HEK293 (cell line): Measurements from ENCODE around the gene MYOM1.

Experiments used
- CTCF ChIA-PET: fragments of 350-600 bp; formaldehyde crosslinking; extraction: SDS; loops from one replicate; lab custom pipeline; 2021; ENCODE audit warnings: antibody characterized with exemption; lab: Yijun Ruan, JAX
- POLR2A ChIA-PET: fragments of 300-600 bp; formaldehyde crosslinking; extraction: SDS; loops from one replicate; lab custom pipeline; 2020; ENCODE audit warnings: antibody characterized with exemption, inconsistent platforms; lab: Yijun Ruan, JAX
- H3K27ac ChIP-seq: fragments of 200-500 bp; sonication (Bioruptor generic); 2 replicates; pipeline ENCODE4 v1.5.1; 2014; ENCODE audit warnings: low read depth, low read length, control low read depth, inconsistent platforms; ENCODE audit errors: extremely low read depth
- H3K36me3 ChIP-seq, 2 experiments: fragments of 200-500 bp in 1 of 2; sonication (Bioruptor generic) in 1 of 2; 1 replicate in 1 of 2; 2 replicates in 1 of 2; pipeline ENCODE4 v1.5.1; 2014 to 2017; ENCODE audit warnings: inconsistent platforms in 2 of 2, low read length in 2 of 2; ENCODE audit not compliant: control insufficient read depth in 2 of 2, insufficient read depth in 1 of 2
- H3K4me1 ChIP-seq: fragments of 200-500 bp; sonication (Bioruptor generic); 2 replicates; pipeline ENCODE4 v1.5.1; 2014; ENCODE audit warnings: mild to moderate bottlenecking, low read length, inconsistent platforms; ENCODE audit not compliant: control insufficient read depth, insufficient read depth
- H3K4me3 ChIP-seq: 2 replicates; pipeline ENCODE4 v1.5.1; 2011; ENCODE audit warnings: low read depth, mild to moderate bottlenecking, control low read depth, low read length, moderate library complexity
- H3K9me3 ChIP-seq: fragments of 200-500 bp; sonication (Bioruptor generic); 2 replicates; pipeline ENCODE4 v1.5.1; 2014; ENCODE audit warnings: low read depth, low read length, inconsistent platforms; ENCODE audit not compliant: control insufficient read depth, insufficient read depth
- FEZF1 ChIP-seq: fragments of 450-650 bp; formaldehyde crosslinking; IDR thresholded peaks from 2 replicates; pipeline ENCODE4 v1.5.1; 2016; ENCODE audit warnings: missing biosample characterization, missing genetic modification characterization
- REPIN1 ChIP-seq: fragments of 450-650 bp; formaldehyde crosslinking; IDR thresholded peaks from 2 replicates; pipeline ENCODE4 v1.5.1; 2017; ENCODE audit warnings: missing biosample characterization, missing genetic modification characterization, low read depth
- ZIC2 ChIP-seq: fragments of 450-650 bp; formaldehyde crosslinking; IDR thresholded peaks from 2 replicates; pipeline ENCODE4 v1.5.1; 2016; ENCODE audit warnings: missing biosample characterization, missing genetic modification characterization
- ZNF140 ChIP-seq: fragments of 450-650 bp; formaldehyde crosslinking; IDR thresholded peaks from 2 replicates; pipeline ENCODE4 v1.5.1; 2016; ENCODE audit warnings: missing biosample characterization, missing genetic modification characterization
- ZNF248 ChIP-seq: fragments of 450-650 bp; formaldehyde crosslinking; IDR thresholded peaks from 2 replicates; pipeline ENCODE4 v1.5.1; 2017; ENCODE audit warnings: missing biosample characterization, missing genetic modification characterization
- ZNF335 ChIP-seq: fragments of 450-650 bp; formaldehyde crosslinking; conservative IDR thresholded peaks from 2 replicates; pipeline ENCODE4 v1.5.1; 2016; ENCODE audit warnings: missing biosample characterization, missing genetic modification characterization
- ZNF48 ChIP-seq: fragments of 450-650 bp; formaldehyde crosslinking; IDR thresholded peaks from 2 replicates; pipeline ENCODE4 v1.5.1; 2016; ENCODE audit warnings: missing biosample characterization, missing genetic modification characterization
- ZNF521 ChIP-seq: fragments of 450-650 bp; formaldehyde crosslinking; IDR thresholded peaks from 2 replicates; pipeline ENCODE4 v1.5.1; 2017; ENCODE audit warnings: missing biosample characterization, mild to moderate bottlenecking, missing genetic modification characterization
- ZNF530 ChIP-seq: fragments of 450-650 bp; formaldehyde crosslinking; IDR thresholded peaks from 2 replicates; pipeline ENCODE4 v1.5.1; 2016; ENCODE audit warnings: low read depth, missing biosample characterization, missing genetic modification characterization
- ZNF654 ChIP-seq: fragments of 450-650 bp; formaldehyde crosslinking; IDR thresholded peaks from 2 replicates; pipeline ENCODE4 v1.5.1; 2016; ENCODE audit warnings: low read depth, missing biosample characterization, missing genetic modification characterization
- ZNF707 ChIP-seq: fragments of 450-650 bp; formaldehyde crosslinking; IDR thresholded peaks from 2 replicates; pipeline ENCODE4 v1.5.1; 2016; ENCODE audit warnings: missing biosample characterization, missing genetic modification characterization
- ZNF776 ChIP-seq: fragments of 450-650 bp; formaldehyde crosslinking; IDR thresholded peaks from 2 replicates; pipeline ENCODE4 v1.5.0; 2017; ENCODE audit warnings: missing biosample characterization, missing genetic modification characterization, borderline replicate concordance
- ZNF843 ChIP-seq: fragments of 450-650 bp; formaldehyde crosslinking; IDR thresholded peaks from 2 replicates; pipeline ENCODE4 v1.5.1; 2016; ENCODE audit warnings: missing biosample characterization, missing genetic modification characterization
- TF ChIP-seq, protein P1 (sequence below): fragments of 450-650 bp; formaldehyde crosslinking; IDR thresholded peaks from 2 replicates; pipeline ENCODE4 v1.5.1; 2016; ENCODE audit warnings: missing biosample characterization, missing genetic modification characterization, low read depth
- TF ChIP-seq, protein P2 (sequence below): fragments of 450-650 bp; formaldehyde crosslinking; IDR thresholded peaks from 2 replicates; pipeline ENCODE4 v1.5.1; 2016; ENCODE audit warnings: missing biosample characterization, missing genetic modification characterization
- TF ChIP-seq, protein P3 (sequence below): fragments of 450-650 bp; formaldehyde crosslinking; IDR thresholded peaks from 2 replicates; pipeline ENCODE4 v1.5.1; 2016; ENCODE audit warnings: missing biosample characterization, missing genetic modification characterization
- TF ChIP-seq, protein P4 (sequence below): fragments of 450-650 bp; formaldehyde crosslinking; IDR thresholded peaks from 2 replicates; pipeline ENCODE4 v1.5.1; 2016; ENCODE audit warnings: missing biosample characterization, missing genetic modification characterization
- TF ChIP-seq, protein P5 (sequence below): fragments of 450-650 bp; formaldehyde crosslinking; IDR thresholded peaks from 2 replicates; pipeline ENCODE4 v1.5.1; 2016; ENCODE audit warnings: missing biosample characterization, missing genetic modification characterization

Gene MYOM1

DNA sequence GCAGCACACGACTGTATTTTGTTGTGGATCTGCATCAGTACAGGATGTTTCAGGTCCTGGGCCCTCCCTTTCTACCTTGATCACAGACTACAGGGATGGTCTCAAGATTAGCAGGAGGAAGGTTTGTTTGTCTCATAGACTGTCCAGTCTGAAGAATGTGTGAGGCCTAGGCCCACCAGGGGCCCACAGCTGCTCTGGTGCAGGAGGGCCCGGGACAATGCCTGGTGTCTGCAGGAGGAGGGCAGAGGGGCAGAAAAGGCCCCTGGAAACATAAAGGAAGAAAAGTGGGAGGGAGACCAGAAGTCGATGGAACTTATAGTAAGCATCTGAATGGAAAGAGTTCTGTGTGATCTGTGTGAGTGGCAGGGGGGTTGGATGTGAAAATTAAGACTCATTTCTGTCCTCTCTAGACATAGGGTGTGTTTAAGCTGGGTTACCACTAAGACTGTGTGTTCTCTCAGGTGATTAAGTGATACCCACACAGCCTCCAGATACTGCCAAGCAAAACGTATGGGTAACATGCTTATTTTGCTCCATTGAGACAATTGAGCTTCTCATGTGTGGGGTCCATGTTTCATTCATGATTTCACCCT is 173.5 kb downstream of the MYOM1 start (continued):
- TF ChIP-seq, protein P1, sequence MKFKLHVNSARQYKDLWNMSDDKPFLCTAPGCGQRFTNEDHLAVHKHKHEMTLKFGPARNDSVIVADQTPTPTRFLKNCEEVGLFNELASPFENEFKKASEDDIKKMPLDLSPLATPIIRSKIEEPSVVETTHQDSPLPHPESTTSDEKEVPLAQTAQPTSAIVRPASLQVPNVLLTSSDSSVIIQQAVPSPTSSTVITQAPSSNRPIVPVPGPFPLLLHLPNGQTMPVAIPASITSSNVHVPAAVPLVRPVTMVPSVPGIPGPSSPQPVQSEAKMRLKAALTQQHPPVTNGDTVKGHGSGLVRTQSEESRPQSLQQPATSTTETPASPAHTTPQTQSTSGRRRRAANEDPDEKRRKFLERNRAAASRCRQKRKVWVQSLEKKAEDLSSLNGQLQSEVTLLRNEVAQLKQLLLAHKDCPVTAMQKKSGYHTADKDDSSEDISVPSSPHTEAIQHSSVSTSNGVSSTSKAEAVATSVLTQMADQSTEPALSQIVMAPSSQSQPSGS (tag by site-specific recombination): no peak

DNA sequence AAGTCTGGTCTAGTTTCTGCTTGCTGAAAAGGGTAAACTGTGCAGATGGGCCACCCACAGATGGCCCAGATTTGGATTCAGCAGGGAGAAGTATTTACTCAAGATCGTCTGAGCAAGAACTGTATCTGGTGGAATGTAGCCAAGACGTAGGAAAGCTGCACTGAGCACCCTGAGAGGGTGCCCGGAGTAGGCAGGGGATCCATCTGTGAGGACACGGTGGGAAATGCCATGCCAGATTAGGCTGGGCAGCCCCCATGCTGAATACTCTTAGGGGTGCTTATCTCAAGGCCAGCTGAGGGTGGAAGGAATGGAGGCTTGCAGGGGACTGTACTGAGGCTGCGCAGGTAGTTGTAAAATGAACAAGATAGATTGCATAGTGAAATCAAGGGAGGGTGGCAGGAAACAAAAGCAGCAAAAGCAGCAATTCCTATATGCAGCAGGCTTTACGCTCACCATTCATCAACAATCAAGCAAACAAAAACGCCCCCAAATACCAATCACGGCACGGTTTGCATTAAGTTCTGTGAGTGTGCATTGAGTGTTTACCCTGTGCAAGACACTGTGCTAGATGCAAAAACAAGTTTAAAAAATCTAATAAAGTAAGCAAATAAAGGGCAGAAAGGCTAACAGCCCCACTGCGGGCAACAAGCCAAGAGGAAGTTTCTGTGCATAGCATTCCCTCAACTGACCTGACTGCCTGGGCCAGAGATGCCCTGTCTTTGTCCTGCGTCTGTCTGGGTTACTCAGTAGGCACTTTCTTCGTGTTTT is 174.7 kb downstream of the MYOM1 start:
- Histone ChIP-seq H3K4me3 (no peak overlapping the region), H3K9me3 (no peaks in the 10 kb centered on the region), H3K36me3 (no peaks in the 10 kb centered on the region), H3K27ac (no peak overlapping the region), H3K4me1 (peaks cover 13% of the 10 kb centered on the region)
- ChIA-PET POLR2A (interaction anchor here (0.6 kb wide), 2 partner anchors 11 to 26 kb away, joined by 3 to 7 read pairs; no protein-coding TSS in a partner anchor), CTCF (interaction anchor here (0.6 to 3.3 kb wide), 4 partner anchors 18 to 158 kb away, joined by 3 to 15 read pairs (median 5); no protein-coding TSS in a partner anchor)
- TF ChIP-seq ZIC2 (tag by site-specific recombination) (peak; percentile 80), ZNF335 (no peak)

DNA sequence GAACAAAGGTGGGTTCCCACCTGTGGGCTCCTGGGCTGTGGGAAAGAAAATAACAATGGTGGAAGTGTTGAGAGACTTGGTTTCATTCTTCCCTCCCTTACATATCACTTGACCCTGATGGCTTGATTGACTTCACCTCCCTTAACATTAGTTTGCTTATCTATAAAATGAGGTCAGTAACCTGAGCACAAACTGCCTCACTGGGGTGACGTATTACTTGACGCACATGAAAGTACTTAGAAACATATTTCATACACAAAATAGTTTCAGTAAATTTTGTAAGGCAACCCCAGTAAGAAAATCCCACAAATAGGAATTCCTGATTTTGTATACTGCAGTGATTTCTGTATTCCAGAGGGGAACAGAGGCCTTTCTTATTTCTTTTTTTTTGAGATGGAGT is 177.4 kb downstream of the MYOM1 start:
- ChIA-PET CTCF (interaction anchor here (3.3 kb wide), 1 partner anchor 21 kb away, joined by 15 read pairs; no protein-coding TSS in a partner anchor), POLR2A (no interaction called here)
- Histone ChIP-seq H3K4me1 (peaks cover 15% of the 10 kb centered on the region), H3K9me3 (no peaks in the 10 kb centered on the region), H3K27ac (no peak overlapping the region), H3K4me3 (no peak overlapping the region), H3K36me3 (no peaks in the 10 kb centered on the region)
- TF ChIP-seq, protein P2, sequence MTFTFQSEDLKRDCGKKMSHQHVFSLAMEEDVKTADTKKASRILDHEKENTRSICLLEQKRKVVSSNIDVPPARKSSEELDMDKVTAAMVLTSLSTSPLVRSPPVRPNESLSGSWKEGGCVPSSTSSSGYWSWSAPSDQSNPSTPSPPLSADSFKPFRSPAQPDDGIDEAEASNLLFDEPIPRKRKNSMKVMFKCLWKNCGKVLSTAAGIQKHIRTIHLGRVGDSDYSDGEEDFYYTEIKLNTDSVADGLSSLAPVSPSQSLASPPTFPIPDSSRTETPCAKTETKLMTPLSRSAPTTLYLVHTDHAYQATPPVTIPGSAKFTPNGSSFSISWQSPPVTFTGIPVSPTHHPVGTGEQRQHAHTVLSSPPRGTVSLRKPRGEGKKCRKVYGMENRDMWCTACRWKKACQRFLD (tag by site-specific recombination): no peak
- TF ChIP-seq, protein P3, sequence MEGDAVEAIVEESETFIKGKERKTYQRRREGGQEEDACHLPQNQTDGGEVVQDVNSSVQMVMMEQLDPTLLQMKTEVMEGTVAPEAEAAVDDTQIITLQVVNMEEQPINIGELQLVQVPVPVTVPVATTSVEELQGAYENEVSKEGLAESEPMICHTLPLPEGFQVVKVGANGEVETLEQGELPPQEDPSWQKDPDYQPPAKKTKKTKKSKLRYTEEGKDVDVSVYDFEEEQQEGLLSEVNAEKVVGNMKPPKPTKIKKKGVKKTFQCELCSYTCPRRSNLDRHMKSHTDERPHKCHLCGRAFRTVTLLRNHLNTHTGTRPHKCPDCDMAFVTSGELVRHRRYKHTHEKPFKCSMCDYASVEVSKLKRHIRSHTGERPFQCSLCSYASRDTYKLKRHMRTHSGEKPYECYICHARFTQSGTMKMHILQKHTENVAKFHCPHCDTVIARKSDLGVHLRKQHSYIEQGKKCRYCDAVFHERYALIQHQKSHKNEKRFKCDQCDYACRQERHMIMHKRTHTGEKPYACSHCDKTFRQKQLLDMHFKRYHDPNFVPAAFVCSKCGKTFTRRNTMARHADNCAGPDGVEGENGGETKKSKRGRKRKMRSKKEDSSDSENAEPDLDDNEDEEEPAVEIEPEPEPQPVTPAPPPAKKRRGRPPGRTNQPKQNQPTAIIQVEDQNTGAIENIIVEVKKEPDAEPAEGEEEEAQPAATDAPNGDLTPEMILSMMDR: no peak
- TF ChIP-seq, protein P4, sequence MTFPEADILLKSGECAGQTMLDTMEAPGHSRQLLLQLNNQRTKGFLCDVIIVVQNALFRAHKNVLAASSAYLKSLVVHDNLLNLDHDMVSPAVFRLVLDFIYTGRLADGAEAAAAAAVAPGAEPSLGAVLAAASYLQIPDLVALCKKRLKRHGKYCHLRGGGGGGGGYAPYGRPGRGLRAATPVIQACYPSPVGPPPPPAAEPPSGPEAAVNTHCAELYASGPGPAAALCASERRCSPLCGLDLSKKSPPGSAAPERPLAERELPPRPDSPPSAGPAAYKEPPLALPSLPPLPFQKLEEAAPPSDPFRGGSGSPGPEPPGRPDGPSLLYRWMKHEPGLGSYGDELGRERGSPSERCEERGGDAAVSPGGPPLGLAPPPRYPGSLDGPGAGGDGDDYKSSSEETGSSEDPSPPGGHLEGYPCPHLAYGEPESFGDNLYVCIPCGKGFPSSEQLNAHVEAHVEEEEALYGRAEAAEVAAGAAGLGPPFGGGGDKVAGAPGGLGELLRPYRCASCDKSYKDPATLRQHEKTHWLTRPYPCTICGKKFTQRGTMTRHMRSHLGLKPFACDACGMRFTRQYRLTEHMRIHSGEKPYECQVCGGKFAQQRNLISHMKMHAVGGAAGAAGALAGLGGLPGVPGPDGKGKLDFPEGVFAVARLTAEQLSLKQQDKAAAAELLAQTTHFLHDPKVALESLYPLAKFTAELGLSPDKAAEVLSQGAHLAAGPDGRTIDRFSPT (tag by site-specific recombination): no peak
- TF ChIP-seq ZNF654 (tag by site-specific recombination): no peak

DNA sequence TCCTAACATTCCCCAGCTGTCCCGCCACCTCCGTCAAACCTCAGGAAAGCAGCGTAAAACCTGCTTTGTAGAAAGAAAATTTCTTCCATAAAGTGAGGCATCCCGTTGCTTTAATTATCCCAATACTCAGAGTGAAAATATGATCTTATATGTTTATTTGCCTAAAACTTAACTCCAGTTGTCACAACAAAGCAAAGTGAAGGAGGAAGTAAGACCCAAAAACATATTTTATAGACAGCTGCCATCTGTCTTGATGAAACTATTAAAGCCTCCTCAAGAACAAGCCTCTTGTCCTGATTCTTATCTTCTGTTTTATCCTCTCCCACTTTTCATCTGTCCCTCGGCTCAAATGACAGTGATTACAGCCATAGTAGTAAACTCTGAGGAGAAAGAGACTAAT is 177.9 kb downstream of the MYOM1 start:
- Histone ChIP-seq H3K4me1 (peaks cover 15% of the 10 kb centered on the region), H3K27ac (no peak overlapping the region)
- TF ChIP-seq FEZF1 (tag by site-specific recombination) (peak; percentile 22; the same call in 1 of the 2 replicates), ZNF248 (tag by site-specific recombination) (no peak), ZNF521 (tag by site-specific recombination) (no peak), REPIN1 (tag by site-specific recombination) (no peak), ZNF530 (tag by site-specific recombination) (no peak), ZNF335 (no peak; the same call in 1 of the 2 replicates), ZNF776 (no peak), ZNF707 (no peak), ZNF843 (no peak), ZNF48 (tag by site-specific recombination) (no peak), ZNF140 (no peak), ZIC2 (tag by site-specific recombination) (no peak)
- TF ChIP-seq, protein P5, sequence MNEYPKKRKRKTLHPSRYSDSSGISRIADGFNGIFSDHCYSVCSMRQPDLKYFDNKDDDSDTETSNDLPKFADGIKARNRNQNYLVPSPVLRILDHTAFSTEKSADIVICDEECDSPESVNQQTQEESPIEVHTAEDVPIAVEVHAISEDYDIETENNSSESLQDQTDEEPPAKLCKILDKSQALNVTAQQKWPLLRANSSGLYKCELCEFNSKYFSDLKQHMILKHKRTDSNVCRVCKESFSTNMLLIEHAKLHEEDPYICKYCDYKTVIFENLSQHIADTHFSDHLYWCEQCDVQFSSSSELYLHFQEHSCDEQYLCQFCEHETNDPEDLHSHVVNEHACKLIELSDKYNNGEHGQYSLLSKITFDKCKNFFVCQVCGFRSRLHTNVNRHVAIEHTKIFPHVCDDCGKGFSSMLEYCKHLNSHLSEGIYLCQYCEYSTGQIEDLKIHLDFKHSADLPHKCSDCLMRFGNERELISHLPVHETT (tag by site-specific recombination): no peak

More for the DNA sequence above, 177.9 kb downstream of the MYOM1 start:
- CTCF ChIA-PET: interaction anchor here (1.1 to 3.3 kb wide), 2 partner anchors 14 to 21 kb away, joined by 5 to 15 read pairs; no protein-coding TSS in a partner anchor
- H3K9me3 ChIP-seq: no peaks in the 10 kb centered on the region
- no peaks in the 10 kb centered on the region for H3K36me3 ChIP-seq
- POLR2A ChIA-PET: no interaction called here
- H3K4me3 ChIP-seq: no peak overlapping the region
